8988T (cell line): ENCODE results near the gene P2RX6.
"Not testable (repeated sequence)": the region's sequence is repeated elsewhere in the genome, so short reads cannot be mapped to it uniquely, and the experiment has no call there.

ENCODE experiments used
- DNase-seq: peaks from one replicate; pipeline ENCODE4 v3.0.0; 2011

The P2RX6 gene

GRCh38 chr22:20995329-20996030, 19.5 kb upstream of the P2RX6 start:
- DNase-seq: no peak

GRCh38 chr22:20996031-20996410, 18.9 kb upstream of the P2RX6 start:
- DNase-seq: no peak

- DNase-seq: no peak
These were observed 18.1 kb upstream of the P2RX6 start for GRCh38 chr22:20996598-20997535.

GRCh38 chr22:20997536-20998257, 17.3 kb upstream of the P2RX6 start:
- no peak for DNase-seq

- DNase-seq: no peak
These were observed 16.3 kb upstream of the P2RX6 start for GRCh38 chr22:20998411-20999336.

- no peak for DNase-seq
These were observed 15.4 kb upstream of the P2RX6 start for GRCh38 chr22:20999350-21000206.

- DNase-seq: no peak
These were observed 14.6 kb upstream of the P2RX6 start for GRCh38 chr22:21000207-21000986.

GRCh38 chr22:21000987-21001600, 13.9 kb upstream of the P2RX6 start:
- DNase-seq: no peak

GRCh38 chr22:21001601-21002325, 13.2 kb upstream of the P2RX6 start, which contains the start of gene THAP7:
THAP7 (minus strand) TSS chr22:21002118; CDS start chr22:21001911, 207 bp downstream.
- DNase-seq: peak; percentile 77

GRCh38 chr22:21003782-21004181, 11.2 kb upstream of the P2RX6 start:
- no peak for DNase-seq

GRCh38 chr22:21009208-21009607, 5.8 kb upstream of the P2RX6 start:
- not testable (repeated sequence) for DNase-seq

- no peak for DNase-seq
These were observed 5.1 kb upstream of the P2RX6 start for GRCh38 chr22:21009638-21010425.

GRCh38 chr22:21010426-21011113, 4.4 kb upstream of the P2RX6 start:
- no peak for DNase-seq

GRCh38 chr22:21012446-21013407, 2.2 kb upstream of the P2RX6 start:
- DNase-seq: no peak

GRCh38 chr22:21013657-21014201, 1.2 kb upstream of the P2RX6 start:
- no peak for DNase-seq

- peak; percentile 78 for DNase-seq
These were observed 701 bp upstream of the P2RX6 start for GRCh38 chr22:21014202-21014725.
